ENCODE results near the gene CDV3.

DNA sequence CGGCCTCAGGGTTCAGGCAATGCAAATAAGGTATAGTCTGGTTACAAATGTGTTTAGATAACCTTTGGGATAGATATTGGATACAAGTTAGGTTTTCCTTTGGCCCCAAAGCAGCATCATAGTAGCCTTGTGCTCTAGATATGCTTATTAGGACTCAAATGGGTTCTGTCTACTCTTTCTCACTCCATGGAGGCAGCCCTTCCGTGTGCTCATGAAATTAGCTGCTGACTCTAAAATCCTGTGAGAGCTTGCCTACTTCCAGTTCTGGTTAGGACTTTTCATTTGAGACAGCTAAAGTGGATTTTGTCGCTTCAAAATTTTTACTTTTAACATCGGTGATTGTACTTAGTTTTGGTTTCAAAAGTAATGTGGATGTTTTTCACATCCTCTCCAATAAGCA lies 1.6 kb downstream of the CDV3 start:
- TF ChIP-seq, protein P1, sequence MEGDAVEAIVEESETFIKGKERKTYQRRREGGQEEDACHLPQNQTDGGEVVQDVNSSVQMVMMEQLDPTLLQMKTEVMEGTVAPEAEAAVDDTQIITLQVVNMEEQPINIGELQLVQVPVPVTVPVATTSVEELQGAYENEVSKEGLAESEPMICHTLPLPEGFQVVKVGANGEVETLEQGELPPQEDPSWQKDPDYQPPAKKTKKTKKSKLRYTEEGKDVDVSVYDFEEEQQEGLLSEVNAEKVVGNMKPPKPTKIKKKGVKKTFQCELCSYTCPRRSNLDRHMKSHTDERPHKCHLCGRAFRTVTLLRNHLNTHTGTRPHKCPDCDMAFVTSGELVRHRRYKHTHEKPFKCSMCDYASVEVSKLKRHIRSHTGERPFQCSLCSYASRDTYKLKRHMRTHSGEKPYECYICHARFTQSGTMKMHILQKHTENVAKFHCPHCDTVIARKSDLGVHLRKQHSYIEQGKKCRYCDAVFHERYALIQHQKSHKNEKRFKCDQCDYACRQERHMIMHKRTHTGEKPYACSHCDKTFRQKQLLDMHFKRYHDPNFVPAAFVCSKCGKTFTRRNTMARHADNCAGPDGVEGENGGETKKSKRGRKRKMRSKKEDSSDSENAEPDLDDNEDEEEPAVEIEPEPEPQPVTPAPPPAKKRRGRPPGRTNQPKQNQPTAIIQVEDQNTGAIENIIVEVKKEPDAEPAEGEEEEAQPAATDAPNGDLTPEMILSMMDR (IDR thresholded peaks at IDR 0.05; ENCODE audit: borderline replicate concordance, extremely low read depth, low read length, poor library complexity, severe bottlenecking) = no peak
- TF ChIP-seq EZH2 (IDR thresholded peaks at IDR 0.05; ENCODE audit: borderline replicate concordance, low read depth, low read length, severe bottlenecking) = no peak
